ENCODE measurements around the gene MAGIX. TPM values are rescaled to one million over a fixed set of nuclear protein-coding genes. Genes with fewer than 3 reads are reported as not detected.

MAGIX gene
- total RNA-seq, 1 experiment from 2014 or later, result 1.2 TPM

DNA sequence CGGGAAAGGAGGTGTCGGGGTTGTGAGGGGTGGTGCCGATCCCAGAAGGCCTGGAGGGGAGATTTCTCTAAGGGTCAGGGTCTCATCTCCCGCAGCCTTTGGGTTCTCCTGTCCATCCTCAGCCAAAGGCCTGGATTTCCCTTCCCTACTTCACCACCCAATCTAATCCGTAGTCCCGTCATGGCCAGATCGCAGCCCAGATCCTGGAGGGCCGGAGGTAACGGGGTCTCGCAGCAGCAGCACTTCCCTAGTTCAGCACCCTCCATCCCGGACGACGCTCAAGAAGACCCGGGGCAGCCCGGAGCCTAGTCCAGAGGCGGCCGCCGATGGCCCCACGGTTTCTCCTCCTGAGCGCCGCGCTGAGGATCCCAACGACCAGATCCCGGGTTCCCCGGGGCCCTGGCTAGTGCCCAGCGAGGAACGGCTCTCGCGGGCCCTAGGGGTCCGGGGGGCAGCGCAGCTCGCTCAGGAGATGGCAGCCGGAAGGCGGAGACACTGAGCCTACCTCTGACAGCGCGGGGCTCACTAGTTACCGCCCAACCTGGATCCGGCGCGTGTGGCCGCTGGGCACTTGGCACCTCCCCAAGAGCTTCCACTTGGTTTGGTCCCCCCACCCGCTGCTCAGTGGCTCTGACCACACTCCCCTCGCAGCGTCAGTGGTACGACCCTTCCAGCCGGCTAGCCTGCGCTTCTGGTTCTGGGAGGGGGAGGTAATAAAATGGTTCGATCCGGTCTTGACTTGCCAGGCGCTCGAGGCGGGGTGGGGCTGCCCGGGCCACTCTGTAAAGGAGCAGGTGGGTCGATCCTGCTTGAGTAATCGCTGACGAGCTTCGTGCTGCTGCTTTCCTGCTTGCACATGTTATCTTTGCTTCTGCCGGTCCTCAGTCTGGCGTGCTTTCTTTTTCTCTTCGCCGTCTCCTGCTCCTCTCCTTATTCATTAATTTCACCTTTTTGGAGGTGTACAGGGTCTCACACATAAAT is 3.6 kb downstream of the MAGIX start (continued):
- TF ChIP-seq NFE2L1 (CRISPR knock-in tag; IDR thresholded peaks at IDR 0.05), result no peak
- TF ChIP-seq IRF2 (CRISPR knock-in tag; IDR thresholded peaks at IDR 0.05; ENCODE audit: borderline replicate concordance, low read depth), result no peak
- TF ChIP-seq, protein P1, sequence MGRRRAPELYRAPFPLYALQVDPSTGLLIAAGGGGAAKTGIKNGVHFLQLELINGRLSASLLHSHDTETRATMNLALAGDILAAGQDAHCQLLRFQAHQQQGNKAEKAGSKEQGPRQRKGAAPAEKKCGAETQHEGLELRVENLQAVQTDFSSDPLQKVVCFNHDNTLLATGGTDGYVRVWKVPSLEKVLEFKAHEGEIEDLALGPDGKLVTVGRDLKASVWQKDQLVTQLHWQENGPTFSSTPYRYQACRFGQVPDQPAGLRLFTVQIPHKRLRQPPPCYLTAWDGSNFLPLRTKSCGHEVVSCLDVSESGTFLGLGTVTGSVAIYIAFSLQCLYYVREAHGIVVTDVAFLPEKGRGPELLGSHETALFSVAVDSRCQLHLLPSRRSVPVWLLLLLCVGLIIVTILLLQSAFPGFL (CRISPR knock-in tag; IDR thresholded peaks at IDR 0.05; ENCODE audit: borderline replicate concordance), result no peak
- no peak for TF ChIP-seq PRRX2 (CRISPR knock-in tag; IDR thresholded peaks at IDR 0.05)
- no peak for TF ChIP-seq ZNF671 (CRISPR knock-in tag; IDR thresholded peaks at IDR 0.05)
- no peak for TF ChIP-seq ZBTB21 (CRISPR knock-in tag; IDR thresholded peaks at IDR 0.05; ENCODE audit: borderline replicate concordance)
- TF ChIP-seq, protein P2, sequence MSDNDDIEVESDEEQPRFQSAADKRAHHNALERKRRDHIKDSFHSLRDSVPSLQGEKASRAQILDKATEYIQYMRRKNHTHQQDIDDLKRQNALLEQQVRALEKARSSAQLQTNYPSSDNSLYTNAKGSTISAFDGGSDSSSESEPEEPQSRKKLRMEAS (CRISPR knock-in tag; IDR thresholded peaks at IDR 0.05), result peak; percentile 82

GRCh38 chrX:49166914-49167739 is 4.6 kb downstream of the MAGIX start:
- ATAC-seq (no peak), DNase-seq (ENCODE audit: low spot score) (no peak)
- Mint-ChIP-seq H3K27ac (peak overlapping the region; percentile 58; the same call in 1 of the 2 replicates), H3K36me3 (no peaks in the 10 kb centered on the region), H3K4me3 (peak overlapping the region; percentile 66), H3K9me3 (no peaks in the 10 kb centered on the region), H3K27me3 (ENCODE audit: low read depth) (peaks cover 64% of the 10 kb centered on the region), H3K4me1 (peaks cover 13% of the 10 kb centered on the region)
- ChIA-PET POLR2A (interaction anchor here (0.6 to 2.1 kb wide), 3 partner anchors 12 to 164 kb away, joined by 3 to 8 read pairs (median 5); no protein-coding TSS in a partner anchor), CTCF (interaction anchor here (0.7 to 2.9 kb wide), 12 partner anchors 10 to 270 kb away, joined by 3 to 24 read pairs (median 6); partner anchors contain the start of genes PQBP1 and TIMM17B)
- TF ChIP-seq AR (CRISPR knock-in tag; IDR thresholded peaks at IDR 0.05), result no peak
- TF ChIP-seq ZNF281 (CRISPR knock-in tag; IDR thresholded peaks at IDR 0.05), result no peak
- no peak for TF ChIP-seq CBFB (CRISPR knock-in tag; IDR thresholded peaks at IDR 0.05; ENCODE audit: low read depth)
- TF ChIP-seq FOXP4 (CRISPR knock-in tag; IDR thresholded peaks at IDR 0.05), result no peak
- no peak for TF ChIP-seq IRF1 (CRISPR knock-in tag; IDR thresholded peaks at IDR 0.05)
- no peak for TF ChIP-seq ZNF396 (CRISPR knock-in tag; IDR thresholded peaks at IDR 0.05; ENCODE audit: borderline replicate concordance)
- TF ChIP-seq, protein P3, sequence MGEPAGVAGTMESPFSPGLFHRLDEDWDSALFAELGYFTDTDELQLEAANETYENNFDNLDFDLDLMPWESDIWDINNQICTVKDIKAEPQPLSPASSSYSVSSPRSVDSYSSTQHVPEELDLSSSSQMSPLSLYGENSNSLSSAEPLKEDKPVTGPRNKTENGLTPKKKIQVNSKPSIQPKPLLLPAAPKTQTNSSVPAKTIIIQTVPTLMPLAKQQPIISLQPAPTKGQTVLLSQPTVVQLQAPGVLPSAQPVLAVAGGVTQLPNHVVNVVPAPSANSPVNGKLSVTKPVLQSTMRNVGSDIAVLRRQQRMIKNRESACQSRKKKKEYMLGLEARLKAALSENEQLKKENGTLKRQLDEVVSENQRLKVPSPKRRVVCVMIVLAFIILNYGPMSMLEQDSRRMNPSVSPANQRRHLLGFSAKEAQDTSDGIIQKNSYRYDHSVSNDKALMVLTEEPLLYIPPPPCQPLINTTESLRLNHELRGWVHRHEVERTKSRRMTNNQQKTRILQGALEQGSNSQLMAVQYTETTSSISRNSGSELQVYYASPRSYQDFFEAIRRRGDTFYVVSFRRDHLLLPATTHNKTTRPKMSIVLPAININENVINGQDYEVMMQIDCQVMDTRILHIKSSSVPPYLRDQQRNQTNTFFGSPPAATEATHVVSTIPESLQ (CRISPR knock-in tag; IDR thresholded peaks at IDR 0.05), result no peak
- TF ChIP-seq, protein P4, sequence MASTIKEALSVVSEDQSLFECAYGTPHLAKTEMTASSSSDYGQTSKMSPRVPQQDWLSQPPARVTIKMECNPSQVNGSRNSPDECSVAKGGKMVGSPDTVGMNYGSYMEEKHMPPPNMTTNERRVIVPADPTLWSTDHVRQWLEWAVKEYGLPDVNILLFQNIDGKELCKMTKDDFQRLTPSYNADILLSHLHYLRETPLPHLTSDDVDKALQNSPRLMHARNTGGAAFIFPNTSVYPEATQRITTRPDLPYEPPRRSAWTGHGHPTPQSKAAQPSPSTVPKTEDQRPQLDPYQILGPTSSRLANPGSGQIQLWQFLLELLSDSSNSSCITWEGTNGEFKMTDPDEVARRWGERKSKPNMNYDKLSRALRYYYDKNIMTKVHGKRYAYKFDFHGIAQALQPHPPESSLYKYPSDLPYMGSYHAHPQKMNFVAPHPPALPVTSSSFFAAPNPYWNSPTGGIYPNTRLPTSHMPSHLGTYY (CRISPR knock-in tag; IDR thresholded peaks at IDR 0.05), result no peak
- no peak for TF ChIP-seq TEAD1 (CRISPR knock-in tag; IDR thresholded peaks at IDR 0.05)
- no peak for TF ChIP-seq RORB (CRISPR knock-in tag; IDR thresholded peaks at IDR 0.05)
- TF ChIP-seq ZNF671 (CRISPR knock-in tag; IDR thresholded peaks at IDR 0.05), result no peak
- TF ChIP-seq TCF7 (CRISPR knock-in tag; IDR thresholded peaks at IDR 0.05; ENCODE audit: low read depth), result no peak
- no peak for TF ChIP-seq HMGA2 (CRISPR knock-in tag; IDR thresholded peaks at IDR 0.05)
